GM12878 (cell line): Measurements from ENCODE around the gene GARS1. TPM values are rescaled to one million over a fixed set of nuclear protein-coding genes. Genes with fewer than 3 reads are reported as not detected.

Source experiments
- ATAC-seq: fragments of 200-7000 bp; cut with Tn5 transposase; 3 replicates; pipeline ENCODE4 v1.9.1; 2020; ENCODE audit warnings: mild to moderate bottlenecking, moderate library complexity
- BruUV-seq: library from RNA; stranded (reverse); fragments of 400-500 nt; replicated peaks from 2 replicates; lab custom pipeline; 2021; lab: Mats Ljungman, UMichigan
- CTCF ChIA-PET: fragments of 300-600 bp; sonication (Branson Sonifier 250); formaldehyde crosslinking; extraction: SDS; loops from one replicate; lab custom pipeline; 2021; ENCODE audit warnings: inconsistent platforms; lab: Yijun Ruan, JAX
- POLR2A ChIA-PET: fragments of 350-600 bp; formaldehyde crosslinking; extraction: SDS; loops from one replicate; lab custom pipeline; 2021; ENCODE audit warnings: inconsistent platforms; lab: Charles Lee
- RAD21 ChIA-PET: fragments of 300-600 bp; sonication (Branson Sonifier 250); formaldehyde crosslinking; loops from one replicate; lab custom pipeline; 2023; ENCODE audit warnings: antibody characterized with exemption; ENCODE audit not compliant: unreplicated experiment; lab: Charles Lee
- SMC1A ChIA-PET: fragments of 300-600 bp; sonication (Branson Sonifier 250); formaldehyde crosslinking; loops from one replicate; lab custom pipeline; 2023; ENCODE audit not compliant: unreplicated experiment, uncharacterized antibody; lab: Charles Lee
- DNase-seq: peaks from one replicate; pipeline ENCODE4 v3.0.0-alpha.2; 2011; ENCODE audit warnings: low read depth, low spot score
- FAIRE-seq: peaks from 3 replicates; lab custom pipeline; 2011; peaks lifted over from hg19 to GRCh38; lab: Jason Lieb, UNC
- H2AFZ ChIP-seq: 2 replicates; pipeline ENCODE4 v1.6.0; 2011; ENCODE audit warnings: low read depth, low read length, control low read depth; ENCODE audit not compliant: control insufficient read depth
- H3K27ac ChIP-seq: 2 replicates; pipeline ENCODE4 v1.5.1; 2011; ENCODE audit warnings: control low read depth; ENCODE audit not compliant: control insufficient read depth, insufficient read depth
- H3K27me3 ChIP-seq, 2 experiments: replicated peaks in 1 of 2; 2 replicates each; pipeline versions ENCODE4 v1.6.0 to v1.6.1; 2011; ENCODE audit warnings: low read length in 1 of 2; ENCODE audit not compliant: control insufficient read depth in 2 of 2, insufficient read depth in 2 of 2
- H3K36me3 ChIP-seq, 2 experiments: 2 replicates each; pipeline ENCODE4 v1.5.1; 2011; ENCODE audit warnings: low read length in 1 of 2; ENCODE audit not compliant: control insufficient read depth in 2 of 2, insufficient read depth in 2 of 2
- H3K4me1 ChIP-seq: 2 replicates; pipeline ENCODE4 v1.6.1; 2011; ENCODE audit warnings: mild to moderate bottlenecking, low read length, moderate library complexity, mixed read lengths; ENCODE audit not compliant: control insufficient read depth, insufficient read depth
- H3K4me2 ChIP-seq: 2 replicates; pipeline ENCODE4 v1.6.0; 2011; ENCODE audit warnings: control low read depth; ENCODE audit not compliant: control insufficient read depth, insufficient read depth
- H3K4me3 ChIP-seq: fragments of 200-600 bp; sonication (generic); 2 replicates; pipeline ENCODE4 v1.5.1; 2016
- H3K79me2 ChIP-seq: 2 replicates; pipeline ENCODE4 v1.6.0; 2011; ENCODE audit warnings: low read length; ENCODE audit not compliant: control insufficient read depth, insufficient read depth
- H3K9ac ChIP-seq: 2 replicates; pipeline ENCODE4 v1.8.0; 2011; ENCODE audit warnings: low read length, control low read depth, mixed read lengths; ENCODE audit not compliant: control insufficient read depth, insufficient read depth
- H3K9me3 ChIP-seq: replicated peaks from 3 replicates; pipeline ENCODE4 v1.5.1; 2011; ENCODE audit warnings: mild to moderate bottlenecking, low read length; ENCODE audit not compliant: control insufficient read depth, insufficient read depth
- H4K20me1 ChIP-seq: 2 replicates; pipeline ENCODE4 v1.6.0; 2011; ENCODE audit not compliant: control insufficient read depth, insufficient read depth
- CBFB ChIP-seq: IDR thresholded peaks from 2 replicates; pipeline ENCODE4 v1.6.1; 2016; ENCODE audit warnings: antibody characterized with exemption, low read depth
- CBX5 ChIP-seq: sonication (generic); IDR thresholded peaks from 2 replicates; pipeline ENCODE4 v1.6.1; 2016; ENCODE audit warnings: low read depth, moderate library complexity, mild to moderate bottlenecking, inconsistent platforms
- CUX1 ChIP-seq: IDR thresholded peaks from 2 replicates; pipeline ENCODE4 v1.6.1; 2012; ENCODE audit warnings: improper control_type of control experiment, low read depth, low read length; ENCODE audit not compliant: insufficient replicate concordance
- E2F4 ChIP-seq: IDR thresholded peaks from 2 replicates; pipeline ENCODE4 v1.6.1; 2012; ENCODE audit warnings: low read depth, low read length, improper control_type of control experiment
- IRF5 ChIP-seq: fragments of 450-650 bp; IDR thresholded peaks from 2 replicates; pipeline ENCODE4 v1.6.1; 2017; ENCODE audit warnings: borderline replicate concordance
- PAX5 ChIP-seq: IDR thresholded peaks from 2 replicates; pipeline ENCODE4 v1.6.1; 2011; ENCODE audit warnings: low read depth, low read length, borderline replicate concordance
- RB1 ChIP-seq: fragments of 450-650 bp; formaldehyde crosslinking; IDR thresholded peaks from 2 replicates; pipeline ENCODE4 v1.6.1; 2017; ENCODE audit warnings: mild to moderate bottlenecking, borderline replicate concordance
- TBL1XR1 ChIP-seq: IDR thresholded peaks from 2 replicates; pipeline ENCODE4 v1.6.1; 2012; ENCODE audit warnings: low read depth, low read length, improper control_type of control experiment
- ZNF622 ChIP-seq: fragments of 450-650 bp; IDR thresholded peaks from 2 replicates; pipeline ENCODE4 v1.6.1; 2017; ENCODE audit warnings: mild to moderate bottlenecking, inconsistent platforms
- WGBS: methylation state at CpG from one replicate; pipeline ENCODE4 v1.1.6; 2016; ENCODE audit warnings: low lambda C conversion rate; ENCODE audit not compliant: insufficient replicate concordance, insufficient coverage; ENCODE audit errors: missing lambda C conversion rate; 5-methylcytosine and 5-hydroxymethylcytosine counted together
- in situ Hi-C: fragments of 300-500 bp; cut with MboI; formaldehyde crosslinking; loops from 9 replicates; pipeline ENCODE4 v1.14.3; 2018; ENCODE audit warnings: mixed read lengths
- intact Hi-C: fragments of 100-400 bp; cut with micrococcal nuclease; formaldehyde crosslinking; loops from one replicate; pipeline ENCODE4 v1.14.2; 2022; ENCODE audit not compliant: unreplicated experiment
- polyA plus RNA-seq, 11 experiments: library from polyadenylated mRNA; depleted of rRNA in 4 of 11; unstranded in 6 of 11; stranded (reverse) in 5 of 11; fragments of >200 nt; fragmentation: Nextera tagmentation in 4 of 11; fragmentation: Illumina TruSeq in 1 of 11; extraction: Ambion mirVana in 4 of 11; extraction: Trizol in 1 of 11; gene quantifications; 1 replicate in 1 of 11; 2 replicates in 10 of 11; pipeline versions ENCODE4 v1.2.1 to v1.2.3, GENCODE V29; 2011 to 2016; ENCODE audit warnings: inconsistent platforms in 2 of 11, missing spikeins in 2 of 11, low read depth in 1 of 11
- total RNA-seq, 4 experiments: library from RNA; depleted of rRNA in 3 of 4; stranded (reverse); fragments of >200 nt in 3 of 4; fragmentation: Illumina TruSeq in 1 of 4; extraction: Trizol in 1 of 4; gene quantifications; 2 replicates each; pipeline versions ENCODE4 v1.2.1 to v1.2.3, GENCODE V29; 2013 to 2021

GARS1 gene
- total and polyA plus RNA-seq, 10 of the 15 experiments (the other 5 are each of a cell fraction or from before 2014, with no cell fraction given): 120 to 361 (median 187) TPM

GRCh38 chr7:30598121-30598876 is 3.6 kb downstream of the GARS1 start (continued):
- no peak for TF ChIP-seq IRF5

DNA sequence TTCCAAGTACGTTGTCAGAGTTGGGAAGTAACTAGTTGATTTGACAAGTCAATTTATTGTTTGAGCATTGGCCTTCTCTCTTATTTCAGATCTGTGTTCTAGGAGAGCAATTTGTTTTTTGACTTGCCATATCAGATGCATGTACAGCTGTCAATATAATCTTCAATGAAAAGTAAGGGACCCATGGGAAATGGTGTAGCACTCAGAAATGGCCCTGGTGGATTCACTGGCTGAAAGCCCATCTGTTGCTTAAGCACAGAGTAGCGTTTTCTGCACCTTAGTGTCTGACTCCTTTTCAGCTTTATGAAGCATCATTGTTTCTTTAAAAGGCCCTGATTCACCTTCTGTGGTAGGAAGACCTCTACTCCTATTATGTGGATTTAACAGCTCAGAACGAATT is 10.2 kb downstream of the GARS1 start:
- TSS peak; percentile 6 for BruUV-seq
- Histone ChIP-seq H3K27me3 (no peaks in the 10 kb centered on the region), H3K79me2 (no peaks in the 10 kb centered on the region; the same call in none of the 2 replicates), H3K27ac (no peak overlapping the region), H3K9me3 (no peaks in the 10 kb centered on the region), H3K9ac (no peak overlapping the region), H2AFZ (no peak overlapping the region), H3K36me3 (peaks cover 2 to 36% of the 10 kb centered on the region in 2 experiments), H3K4me3 (no peak overlapping the region), H3K4me2 (no peak overlapping the region), H4K20me1 (no peaks in the 10 kb centered on the region), H3K4me1 (no peaks in the 10 kb centered on the region)
- DNase-seq (no peak), FAIRE-seq (no peak), ATAC-seq (no peak)
- ChIA-PET CTCF (no interaction called here), RAD21 (no interaction called here), POLR2A (no interaction called here), SMC1A (interaction anchor here (0.7 to 2.6 kb wide), 3 partner anchors 10 to 182 kb away, joined by 3 to 6 read pairs (median 4); no protein-coding TSS in a partner anchor)
- TF ChIP-seq CBX5 (no peak), ZNF622 (no peak), CUX1 (no peak), E2F4 (no peak), RB1 (no peak), TBL1XR1 (no peak), CBFB (no peak), PAX5 (no peak)
- 76% methylated on average over 3 of the region's 3 CpGs for WGBS
- intact Hi-C loops: no loop called here
- in situ Hi-C loops: no loop called here
